HG03469 (cell line): ENCODE measurements around the gene MMADHC.

Experiments used
- ATAC-seq: cut with Tn5 transposase; IDR thresholded peaks from one replicate; pipeline ENCODE4 v1.9.1; 2021; ENCODE audit warnings: mild to moderate bottlenecking, moderate library complexity, moderate number of reproducible peaks; ENCODE audit not compliant: unreplicated experiment

MMADHC gene

GRCh38 chr2:149559341-149560068 is 28.1 kb downstream of the MMADHC start:
- no peak for ATAC-seq

GRCh38 chr2:149556452-149556851 is 31.1 kb downstream of the MMADHC start:
- no peak for ATAC-seq

- ATAC-seq: no peak
Measured at GRCh38 chr2:149552830-149553229, 34.7 kb downstream of the MMADHC start.

- no peak for ATAC-seq
Measured at GRCh38 chr2:149552226-149552625, 35.3 kb downstream of the MMADHC start.

- ATAC-seq: no peak
Measured at GRCh38 chr2:149544692-149545091, 42.9 kb downstream of the MMADHC start.

- ATAC-seq: no peak
Measured at GRCh38 chr2:149543845-149544244, 43.7 kb downstream of the MMADHC start.

- ATAC-seq: no peak
Measured at GRCh38 chr2:149540138-149540537, 47.4 kb downstream of the MMADHC start.

- ATAC-seq: no peak
Measured at GRCh38 chr2:149538138-149538833, 49.3 kb downstream of the MMADHC start.

- no peak for ATAC-seq
Measured at GRCh38 chr2:149537092-149537726, 50.4 kb downstream of the MMADHC start.

- no peak for ATAC-seq
Measured at GRCh38 chr2:149536649-149537048, 50.9 kb downstream of the MMADHC start.

GRCh38 chr2:149534674-149535073 is 52.9 kb downstream of the MMADHC start:
- no peak for ATAC-seq

GRCh38 chr2:149528983-149529382 is 58.6 kb downstream of the MMADHC start:
- ATAC-seq: no peak

- ATAC-seq: no peak
Measured at GRCh38 chr2:149527998-149528755, 59.4 kb downstream of the MMADHC start.

- ATAC-seq: no peak
Measured at GRCh38 chr2:149526689-149527088, 60.9 kb downstream of the MMADHC start.

GRCh38 chr2:149525323-149525722 is 62.3 kb downstream of the MMADHC start:
- ATAC-seq: no peak
